NK-92 (cell line): ENCODE data around the gene S100G.

ENCODE experiments used
- DNase-seq: peaks from one replicate; lab custom pipeline; 2025; ENCODE audit not compliant: unreplicated experiment; lab: John Stamatoyannopoulos, UW

S100G gene

GRCh38 chrX:16646366-16647138 lies 3.4 kb upstream of the S100G start:
- DNase-seq = no peak

GRCh38 chrX:16651391-16652024 lies 1.6 kb downstream of the S100G start:
- no peak for DNase-seq

- DNase-seq = no peak
These were observed 3.5 kb downstream of the S100G start for GRCh38 chrX:16653424-16653823.

DNA sequence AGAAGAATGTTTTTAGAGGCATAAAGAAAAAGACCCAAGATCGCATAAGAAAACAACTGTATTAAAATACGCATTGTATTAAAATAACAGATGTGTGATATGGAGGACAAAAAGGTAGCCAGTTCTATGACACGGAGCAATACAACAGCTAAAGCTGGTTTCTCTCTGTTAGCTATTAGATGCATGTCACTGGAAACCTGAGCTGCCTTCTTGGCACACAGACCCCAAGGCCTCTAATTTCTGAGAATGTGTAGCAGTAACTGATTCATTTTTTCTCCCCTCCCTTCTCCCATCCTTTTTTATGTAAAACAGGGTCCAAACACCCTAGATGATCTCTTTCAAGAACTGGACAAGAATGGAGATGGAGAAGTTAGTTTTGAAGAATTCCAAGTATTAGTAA lies 4.1 kb downstream of the S100G start:
- DNase-seq = no peak

DNA sequence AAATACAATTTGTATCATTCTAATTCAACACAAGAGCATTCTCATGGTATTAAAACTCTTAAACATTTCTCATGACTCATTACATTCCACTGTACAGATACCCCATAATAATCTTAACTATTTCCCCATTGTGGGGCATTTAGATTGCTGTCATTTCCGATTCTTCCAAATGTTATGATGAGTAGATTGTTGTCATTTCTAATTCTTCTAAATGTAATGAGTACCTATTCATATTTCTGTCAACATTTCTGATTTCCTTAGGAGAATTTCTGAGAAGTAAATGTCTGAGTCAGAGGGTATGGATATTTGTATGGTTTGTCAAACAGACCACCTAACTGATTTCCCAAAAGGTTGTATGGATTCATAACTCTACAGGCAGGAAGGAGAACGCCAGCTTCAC lies 8.3 kb downstream of the S100G start:
- no peak for DNase-seq

DNA sequence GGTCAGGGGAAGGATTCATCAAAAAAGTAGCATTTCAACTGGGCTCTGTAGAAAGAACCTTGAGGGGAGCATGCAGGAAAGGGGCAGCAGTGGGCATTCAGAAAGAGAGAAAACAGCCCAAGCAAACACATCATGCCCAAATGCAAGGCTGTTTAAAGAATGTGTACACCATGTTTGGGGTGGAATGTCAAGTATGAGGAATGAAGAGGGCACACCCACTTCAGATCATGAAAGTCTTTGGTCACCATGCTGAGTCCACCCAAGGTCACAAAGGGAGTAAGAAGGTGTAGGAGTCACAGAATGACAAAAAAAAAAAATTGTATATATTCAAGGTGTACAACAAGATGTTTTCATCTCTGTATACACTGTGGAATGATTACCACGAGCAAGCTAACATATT lies 9.4 kb downstream of the S100G start:
- no peak for DNase-seq

- DNase-seq = no peak
These were observed 11.5 kb downstream of the S100G start for GRCh38 chrX:16661495-16661894.

GRCh38 chrX:16662402-16662801 lies 12.4 kb downstream of the S100G start:
- no peak for DNase-seq

GRCh38 chrX:16664074-16664473 lies 14.1 kb downstream of the S100G start:
- no peak for DNase-seq

- no peak for DNase-seq
These were observed 14.7 kb downstream of the S100G start for GRCh38 chrX:16664626-16665025.

GRCh38 chrX:16665089-16665488 lies 15.1 kb downstream of the S100G start:
- DNase-seq = no peak

- DNase-seq = no peak
These were observed 16.6 kb downstream of the S100G start for GRCh38 chrX:16666541-16666940.

DNA sequence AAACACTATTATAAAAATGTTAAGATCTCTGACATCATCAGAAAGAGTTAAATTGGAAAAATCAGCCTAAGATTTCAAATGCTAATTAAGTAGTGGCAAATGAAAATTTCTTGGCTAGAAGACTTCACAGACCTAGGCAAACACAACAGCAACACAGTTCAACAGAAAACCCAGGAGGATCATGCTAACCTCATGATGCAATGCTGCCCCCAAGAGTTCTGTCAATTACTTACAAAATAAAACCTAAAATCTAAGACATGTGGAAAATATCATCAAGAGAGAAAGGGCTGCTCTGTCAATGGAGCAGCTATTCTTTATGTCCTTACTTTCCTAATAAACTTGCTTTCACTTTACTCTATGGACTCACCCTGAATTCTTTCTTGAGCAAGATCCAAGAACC lies 21.0 kb downstream of the S100G start:
- no peak for DNase-seq

DNA sequence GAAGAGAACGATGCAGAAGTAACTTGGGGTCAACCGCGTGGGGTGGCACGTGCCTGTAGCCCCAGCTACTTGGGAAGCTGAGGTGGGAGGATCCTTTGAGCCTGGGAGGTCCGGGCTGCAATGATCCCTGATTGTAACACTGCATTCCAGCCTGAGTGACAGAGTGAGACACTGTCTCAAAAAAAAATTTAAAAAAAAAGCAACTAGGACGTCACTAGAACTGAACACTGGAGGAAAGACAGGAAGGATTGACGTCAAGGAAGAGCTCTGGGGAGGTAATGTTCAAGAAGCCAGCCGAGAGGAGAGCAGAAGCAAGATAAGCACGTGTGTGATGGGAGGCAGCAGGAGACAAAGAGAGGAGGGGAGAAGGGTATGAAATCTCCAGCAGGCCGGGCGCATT lies 28.7 kb downstream of the S100G start:
- no peak for DNase-seq

- no peak for DNase-seq
These were observed 33.2 kb downstream of the S100G start for GRCh38 chrX:16683007-16683664.

GRCh38 chrX:16687514-16687913 lies 37.6 kb downstream of the S100G start:
- DNase-seq = no peak

DNA sequence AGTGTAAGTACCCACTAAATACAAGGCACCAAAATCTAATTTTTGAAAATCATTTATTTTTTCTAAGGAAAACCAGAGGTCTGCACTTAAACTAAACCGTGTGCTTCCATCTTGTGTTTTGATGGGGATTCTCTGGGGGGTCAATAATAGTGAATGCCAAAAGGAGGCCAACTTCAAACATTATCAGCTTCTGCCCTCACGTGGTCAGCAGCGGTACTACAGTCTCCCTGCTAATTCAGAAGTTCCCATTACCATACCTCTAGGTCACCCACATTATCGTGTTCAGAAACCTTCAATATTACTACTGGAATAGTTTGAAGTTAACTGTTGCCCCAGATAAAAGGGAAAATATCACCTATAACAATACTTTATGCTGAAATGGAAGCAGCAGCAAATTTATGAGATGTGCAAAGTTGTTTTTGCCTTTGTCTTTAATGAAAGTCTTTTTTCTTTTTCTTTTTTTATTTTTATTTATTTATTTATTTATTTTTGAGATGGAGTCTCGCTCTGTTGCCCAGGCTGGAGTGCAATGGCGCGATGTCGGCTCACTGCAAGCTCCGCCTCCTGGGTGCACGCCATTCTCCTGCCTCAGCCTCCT lies 45.2 kb downstream of the S100G start:
- DNase-seq = no peak

- DNase-seq = no peak
These were observed 47.0 kb downstream of the S100G start for GRCh38 chrX:16696956-16697355.

DNA sequence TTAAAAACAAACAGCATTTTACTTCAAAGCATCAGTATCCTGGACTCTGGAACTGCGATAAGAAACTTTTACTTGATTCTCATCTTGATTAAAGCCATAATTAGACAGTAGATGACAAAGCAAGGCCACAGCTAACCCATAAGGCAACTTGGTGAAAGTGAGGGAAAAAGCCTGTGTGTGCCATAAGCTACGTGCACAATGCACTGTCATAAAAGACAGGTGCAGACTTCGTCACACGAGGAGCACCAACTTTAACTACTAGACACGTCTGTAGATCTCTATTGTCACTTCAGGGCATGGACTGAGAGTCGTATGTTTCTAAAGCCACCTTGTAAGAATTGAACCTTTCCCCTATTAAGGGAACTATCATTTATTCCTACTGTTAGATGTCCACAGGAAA lies 49.4 kb downstream of the S100G start:
- DNase-seq = no peak

- no peak for DNase-seq
These were observed 50.8 kb downstream of the S100G start for GRCh38 chrX:16700734-16701133.

- no peak for DNase-seq
These were observed 53.0 kb downstream of the S100G start for GRCh38 chrX:16702700-16703599.
